Measurements from ENCODE around the gene MLEC.
"Not testable (repeated sequence)": the region's sequence is repeated elsewhere in the genome, so short reads cannot be mapped to it uniquely, and the experiment has no call there.

Gene MLEC

GRCh38 chr12:120724720-120725119, 37.8 kb downstream of the MLEC start:
- no peak for DNase-seq (ENCODE audit: low read depth)
- in situ Hi-C loops (cut with HindIII; ENCODE audit: low sequenced_read_pairs), result loop anchor here (25.0 kb wide), 1 partner anchor 137 kb away; the partner anchor contains the start of gene POP5
- TF ChIP-seq, protein P1, sequence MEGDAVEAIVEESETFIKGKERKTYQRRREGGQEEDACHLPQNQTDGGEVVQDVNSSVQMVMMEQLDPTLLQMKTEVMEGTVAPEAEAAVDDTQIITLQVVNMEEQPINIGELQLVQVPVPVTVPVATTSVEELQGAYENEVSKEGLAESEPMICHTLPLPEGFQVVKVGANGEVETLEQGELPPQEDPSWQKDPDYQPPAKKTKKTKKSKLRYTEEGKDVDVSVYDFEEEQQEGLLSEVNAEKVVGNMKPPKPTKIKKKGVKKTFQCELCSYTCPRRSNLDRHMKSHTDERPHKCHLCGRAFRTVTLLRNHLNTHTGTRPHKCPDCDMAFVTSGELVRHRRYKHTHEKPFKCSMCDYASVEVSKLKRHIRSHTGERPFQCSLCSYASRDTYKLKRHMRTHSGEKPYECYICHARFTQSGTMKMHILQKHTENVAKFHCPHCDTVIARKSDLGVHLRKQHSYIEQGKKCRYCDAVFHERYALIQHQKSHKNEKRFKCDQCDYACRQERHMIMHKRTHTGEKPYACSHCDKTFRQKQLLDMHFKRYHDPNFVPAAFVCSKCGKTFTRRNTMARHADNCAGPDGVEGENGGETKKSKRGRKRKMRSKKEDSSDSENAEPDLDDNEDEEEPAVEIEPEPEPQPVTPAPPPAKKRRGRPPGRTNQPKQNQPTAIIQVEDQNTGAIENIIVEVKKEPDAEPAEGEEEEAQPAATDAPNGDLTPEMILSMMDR (IDR thresholded peaks at IDR 0.05; ENCODE audit: low read depth, low read length, missing control alignments), result no peak
- no peak overlapping the region for H3K4me3 ChIP-seq (ENCODE audit: low read depth, low read length)

GRCh38 chr12:120725151-120725658, 38.3 kb downstream of the MLEC start:
- in situ Hi-C loops (cut with HindIII; ENCODE audit: low sequenced_read_pairs), result no loop called here
- peak overlapping the region; percentile 59 for H3K4me3 ChIP-seq (ENCODE audit: low read depth, low read length)
- DNase-seq (ENCODE audit: low read depth), result no peak
- TF ChIP-seq, protein P1 (IDR thresholded peaks at IDR 0.05; ENCODE audit: low read depth, low read length, missing control alignments), result no peak

DNA sequence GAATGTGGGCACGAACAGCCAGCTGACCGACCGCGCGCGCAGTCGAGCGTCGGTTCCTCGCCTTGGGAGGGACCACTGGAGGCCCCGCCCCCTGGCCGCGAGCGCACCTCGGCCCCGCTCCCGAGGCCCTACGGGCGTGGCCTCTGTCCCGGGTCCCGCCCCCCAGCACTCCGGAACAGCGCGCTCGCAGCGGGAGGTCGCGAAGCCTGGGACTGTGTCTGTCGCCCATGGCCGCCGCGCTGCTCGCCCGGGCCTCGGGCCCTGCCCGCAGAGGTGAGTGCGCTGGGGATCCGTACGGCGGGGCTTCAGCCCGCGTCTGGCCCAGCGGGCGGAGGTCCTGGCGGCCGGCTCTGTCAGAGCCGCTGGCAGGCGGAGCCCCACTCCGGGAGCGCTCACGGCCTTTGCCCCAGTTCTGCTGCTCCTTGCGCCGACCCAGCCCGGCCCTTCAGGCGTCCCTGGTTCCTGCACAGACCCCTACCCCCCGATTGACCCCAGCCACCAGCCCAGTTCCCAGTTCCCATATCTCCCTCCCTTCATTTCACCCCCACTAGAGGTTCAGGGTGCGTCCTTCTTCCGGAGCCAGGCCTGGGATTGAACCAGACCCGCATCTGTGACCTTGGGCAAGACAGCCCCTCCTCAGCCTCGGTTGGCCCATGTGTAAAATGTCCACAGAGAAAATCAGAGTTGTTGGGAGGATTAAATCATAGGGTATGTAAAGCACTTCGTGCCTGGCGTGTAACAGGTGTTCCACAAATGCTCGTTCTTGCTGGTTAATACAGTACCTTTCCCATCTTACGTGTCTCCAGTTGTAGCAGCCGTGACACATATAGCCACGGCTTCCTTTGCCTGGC, 38.9 kb downstream of the MLEC start, which contains the start of gene ACADS:
ACADS (plus strand) TSS at position 168 of the 851 bp plus-strand sequence; CDS start at position 228, 60 bp downstream.
- in situ Hi-C loops (cut with HindIII; ENCODE audit: low sequenced_read_pairs), result no loop called here
- peak within 1 kb of the TSS; percentile 59 for H3K4me3 ChIP-seq (ENCODE audit: low read depth, low read length)
- DNase-seq (ENCODE audit: low read depth), result peak; percentile 22
- TF ChIP-seq, protein P1 (IDR thresholded peaks at IDR 0.05; ENCODE audit: low read depth, low read length, missing control alignments), result no peak

DNA sequence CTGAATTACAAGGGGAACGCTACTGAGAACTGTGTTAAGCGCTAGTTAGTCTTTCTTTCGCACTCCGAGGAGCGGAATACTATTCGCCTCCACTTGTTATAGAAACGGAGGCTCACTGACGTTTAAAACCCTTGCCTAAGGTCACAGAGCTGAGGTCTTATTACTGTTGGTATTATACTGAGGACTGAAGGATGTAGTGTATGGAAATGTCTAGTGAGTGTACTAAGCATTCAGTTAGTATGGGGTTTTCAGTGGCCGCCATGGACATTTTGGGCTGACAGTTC, 39.5 kb downstream of the MLEC start:
- in situ Hi-C loops (cut with HindIII; ENCODE audit: low sequenced_read_pairs), result no loop called here
- DNase-seq (ENCODE audit: low read depth), result no peak
- H3K4me3 ChIP-seq (ENCODE audit: low read depth, low read length), result peak overlapping the region; percentile 59
- TF ChIP-seq, protein P1 (IDR thresholded peaks at IDR 0.05; ENCODE audit: low read depth, low read length, missing control alignments), result no peak

GRCh38 chr12:120726961-120727360, 40.0 kb downstream of the MLEC start:
- no peak for DNase-seq (ENCODE audit: low read depth)
- TF ChIP-seq, protein P1 (IDR thresholded peaks at IDR 0.05; ENCODE audit: low read depth, low read length, missing control alignments), result no peak
- H3K4me3 ChIP-seq (ENCODE audit: low read depth, low read length), result no peak overlapping the region
- in situ Hi-C loops (cut with HindIII; ENCODE audit: low sequenced_read_pairs), result no loop called here

DNA sequence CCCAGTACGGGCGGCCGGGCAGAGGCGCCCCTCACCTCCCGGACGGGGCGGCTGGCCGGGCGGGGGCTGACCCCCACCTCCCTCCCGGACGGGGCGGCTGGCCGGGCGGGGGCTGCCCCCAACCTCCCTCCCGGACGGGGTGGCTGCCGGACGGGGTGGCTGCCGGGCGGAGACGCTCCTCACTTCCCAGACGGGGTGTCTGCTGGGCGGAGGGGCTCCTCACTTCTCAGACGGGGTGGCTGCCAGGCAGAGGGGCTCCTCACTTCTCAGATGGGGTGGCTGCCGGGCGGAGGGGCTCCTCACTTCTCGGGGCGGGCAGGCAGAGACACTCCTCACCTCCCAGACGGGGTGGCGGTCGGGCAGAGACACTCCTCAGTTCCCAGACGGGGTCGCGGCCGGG, 45.2 kb downstream of the MLEC start:
- DNase-seq (ENCODE audit: low read depth); in situ Hi-C loops (cut with HindIII; ENCODE audit: low sequenced_read_pairs); H3K4me3 ChIP-seq (ENCODE audit: low read depth, low read length): not testable (repeated sequence)

- DNase-seq (ENCODE audit: low read depth), result no peak
- in situ Hi-C loops (cut with HindIII; ENCODE audit: low sequenced_read_pairs), result no loop called here
- TF ChIP-seq, protein P1 (IDR thresholded peaks at IDR 0.05; ENCODE audit: low read depth, low read length, missing control alignments), result no peak
- no peak overlapping the region for H3K4me3 ChIP-seq (ENCODE audit: low read depth, low read length)
Observed at GRCh38 chr12:120733574-120733973, 46.6 kb downstream of the MLEC start.
